Spleen (tissue), 7 donors: ENCODE data around the gene PSENEN.

Experiments used
- POLR2A ChIP-seq, 3 donors: fragments of 450-650 bp; IDR thresholded peaks; one replicate each; pipeline ENCODE4 v1.5.1; 2017; ENCODE audit warnings: antibody characterized with exemption in 3 of 3, mild to moderate bottlenecking in 1 of 3
- POLR2AphosphoS5 ChIP-seq, 3 donors: sonication (generic); formaldehyde crosslinking; IDR thresholded peaks; one replicate each; pipeline ENCODE4 v1.5.1; 2017; ENCODE audit warnings: antibody characterized with exemption in 3 of 3
- TF ChIP-seq, protein P1 (sequence below), 11 experiments: fragments of 200-600 bp in 7 of 11; fragments of 450-650 bp in 4 of 11; sonication (generic) in 4 of 11; IDR thresholded peaks in 8 of 11; conservative IDR thresholded peaks in 3 of 11; 1 replicate in 7 of 11; 2 replicates in 4 of 11; pipeline versions ENCODE4 v1.4.0 to v1.8.0; 2016 to 2021; ENCODE audit warnings: antibody characterized with exemption in 11 of 11, inconsistent platforms in 4 of 11, mild to moderate bottlenecking in 1 of 11
- donor health status: DM: no; HTN: no; CAD: no; lungs with moderate emphysema.
- donor health status: DM: no; HTN: no; CAD: no.
- donor health status: DM: no; HTN: no; CAD: no.

GRCh38 chr19:35760711-35761349 lies 15.4 kb downstream of the PSENEN start:
- TF ChIP-seq POLR2AphosphoS5 (IDR thresholded peaks at IDR 0.05) (no peak), POLR2A (IDR thresholded peaks at IDR 0.05) (no peak)
- TF ChIP-seq, protein P1, sequence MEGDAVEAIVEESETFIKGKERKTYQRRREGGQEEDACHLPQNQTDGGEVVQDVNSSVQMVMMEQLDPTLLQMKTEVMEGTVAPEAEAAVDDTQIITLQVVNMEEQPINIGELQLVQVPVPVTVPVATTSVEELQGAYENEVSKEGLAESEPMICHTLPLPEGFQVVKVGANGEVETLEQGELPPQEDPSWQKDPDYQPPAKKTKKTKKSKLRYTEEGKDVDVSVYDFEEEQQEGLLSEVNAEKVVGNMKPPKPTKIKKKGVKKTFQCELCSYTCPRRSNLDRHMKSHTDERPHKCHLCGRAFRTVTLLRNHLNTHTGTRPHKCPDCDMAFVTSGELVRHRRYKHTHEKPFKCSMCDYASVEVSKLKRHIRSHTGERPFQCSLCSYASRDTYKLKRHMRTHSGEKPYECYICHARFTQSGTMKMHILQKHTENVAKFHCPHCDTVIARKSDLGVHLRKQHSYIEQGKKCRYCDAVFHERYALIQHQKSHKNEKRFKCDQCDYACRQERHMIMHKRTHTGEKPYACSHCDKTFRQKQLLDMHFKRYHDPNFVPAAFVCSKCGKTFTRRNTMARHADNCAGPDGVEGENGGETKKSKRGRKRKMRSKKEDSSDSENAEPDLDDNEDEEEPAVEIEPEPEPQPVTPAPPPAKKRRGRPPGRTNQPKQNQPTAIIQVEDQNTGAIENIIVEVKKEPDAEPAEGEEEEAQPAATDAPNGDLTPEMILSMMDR (IDR thresholded peaks at IDR 0.05 in 8 of 11, conservative IDR thresholded peaks at IDR 0.05 in 3 of 11), result no peak
